Sciatic nerve (tissue), 2 donors: Measurements from ENCODE around the gene ESD. TPM values are rescaled to one million over a fixed set of nuclear protein-coding genes. Genes with fewer than 3 reads are reported as not detected.
"Not testable (repeated sequence)": the region's sequence is repeated elsewhere in the genome, so short reads cannot be mapped to it uniquely, and the experiment has no call there.

Experiments used
- ATAC-seq: fragments of 200-7000 bp; cut with Tn5 transposase; one replicate; pipeline ENCODE4 v1.9.1; 2020; ENCODE audit warnings: mild to moderate bottlenecking, moderate library complexity
- DNase-seq: peaks from one replicate; pipeline ENCODE4 v3.0.0-alpha.2; 2020; ENCODE audit warnings: low spot score
- intact Hi-C: fragments of 100-400 bp; cut with DNase I; formaldehyde crosslinking; loops from one replicate; pipeline ENCODE4 v1.14.2; 2022
- total RNA-seq: library from RNA; stranded (reverse); fragmentation: NEBNext Ultra II Directional; extraction: Animal tissue kit (Norgen Biotek cat#: 25700); gene quantifications from one replicate; pipeline ENCODE4 v1.2.1, GENCODE V29; 2021
- donor health status: DM: no; HTN: no; CAD: no.
- donor health status: DM: no; HTN: no; CAD: no.

Gene ESD
- total RNA-seq, 1 donor from 2014 or later = 105 TPM

DNA sequence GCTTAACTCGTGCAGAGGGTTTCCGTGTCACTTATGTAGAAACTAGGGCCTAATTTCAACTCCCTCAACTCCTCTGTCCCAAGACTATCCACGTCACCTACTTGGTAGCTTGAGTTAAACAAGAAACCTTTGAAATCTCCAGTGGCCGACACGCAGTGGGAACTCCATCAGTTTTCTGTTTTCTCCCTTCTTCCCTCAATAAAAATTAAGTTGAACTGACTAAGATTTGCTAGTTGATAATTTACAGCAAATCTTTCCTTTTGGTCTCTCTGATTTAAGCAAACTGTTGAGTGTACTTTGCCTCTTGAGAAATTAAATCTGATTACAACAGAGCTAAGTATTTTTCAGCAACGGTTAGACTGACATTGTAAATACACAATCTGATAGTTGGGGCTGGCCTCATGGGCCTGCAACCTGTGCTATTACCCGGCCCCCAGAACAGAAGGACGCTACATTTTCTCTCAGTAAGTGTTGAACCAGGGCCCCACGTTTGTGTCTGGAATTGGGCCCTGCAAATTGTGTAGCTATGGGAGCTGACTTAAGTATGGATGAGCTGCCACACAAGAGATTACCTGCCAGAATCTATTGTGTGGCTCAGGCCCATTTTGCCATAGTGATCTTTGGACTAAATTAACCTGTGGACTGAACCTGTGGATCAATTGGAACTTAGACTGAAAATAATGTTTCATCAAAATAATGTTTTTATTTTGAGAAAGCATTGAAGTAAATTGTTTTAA, 708 bp upstream of the ESD start:
- no peak for DNase-seq
- intact Hi-C loops = no loop called here
- peak; percentile 31 for ATAC-seq

- no peak for DNase-seq
- intact Hi-C loops = no loop called here
- ATAC-seq = no peak
Measured at GRCh38 chr13:46796129-46796514, 839 bp downstream of the ESD start.

DNA sequence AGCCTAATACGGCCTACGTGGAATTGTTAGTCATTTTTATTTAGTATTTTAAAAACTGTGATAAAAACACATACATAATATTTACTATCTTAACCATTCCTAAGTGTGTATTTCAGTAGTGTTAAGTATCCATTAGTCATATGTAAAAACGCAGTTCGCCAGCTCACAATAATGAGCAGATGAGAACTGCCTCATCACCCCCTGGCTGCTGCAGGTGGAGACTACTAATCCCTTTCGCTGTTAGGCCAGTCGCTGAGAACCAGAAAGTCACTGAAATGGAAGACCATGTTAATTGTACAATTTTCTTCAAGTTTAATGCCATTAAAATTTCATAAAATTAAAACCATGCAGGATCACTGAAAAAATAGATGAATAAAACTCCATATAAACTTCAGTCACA, 1.6 kb downstream of the ESD start:
- DNase-seq (no peak), ATAC-seq (no peak)
- intact Hi-C loops = no loop called here

DNA sequence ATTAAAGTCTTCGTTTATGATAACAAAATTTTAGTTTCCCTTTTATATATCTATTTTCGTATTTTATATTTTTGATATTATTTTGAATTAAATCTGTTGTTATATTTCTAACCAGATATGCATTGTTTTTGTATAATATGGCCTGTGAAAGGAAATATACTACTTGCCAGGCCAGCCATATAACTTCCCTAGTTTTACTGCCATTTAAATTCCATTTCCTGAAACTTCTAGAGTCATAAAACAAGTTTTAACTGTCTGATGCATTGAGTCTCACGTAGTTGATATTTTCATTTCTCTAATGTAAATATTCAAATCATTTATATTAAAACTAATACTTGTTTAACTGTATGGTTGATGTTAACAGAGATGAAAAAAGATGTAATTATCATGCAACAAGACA, 13.5 kb downstream of the ESD start:
- ATAC-seq (no peak), DNase-seq (no peak)
- intact Hi-C loops = no loop called here

GRCh38 chr13:46782691-46783090, 14.3 kb downstream of the ESD start:
- DNase-seq (no peak), ATAC-seq (no peak)
- intact Hi-C loops = no loop called here

GRCh38 chr13:46782066-46782465, 14.9 kb downstream of the ESD start:
- ATAC-seq = no peak
- DNase-seq = no peak
- intact Hi-C loops = no loop called here

DNA sequence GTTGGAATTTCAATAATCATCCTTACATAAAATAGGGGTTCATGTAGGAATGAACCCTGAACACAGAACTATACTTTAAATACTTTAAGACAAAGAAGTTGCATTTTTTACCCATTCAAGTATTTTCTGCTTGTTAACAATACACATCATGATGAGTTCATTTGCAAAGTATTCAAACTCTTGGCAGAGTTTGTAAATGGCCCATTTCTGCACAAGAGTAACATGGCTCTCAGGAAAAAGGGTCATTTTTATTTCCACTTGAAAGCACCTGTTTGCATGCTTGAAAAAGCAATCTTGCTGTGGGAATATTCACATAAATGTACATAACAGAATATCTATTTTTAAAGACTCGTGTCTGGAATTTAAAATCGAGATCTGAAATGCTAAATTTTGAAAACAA, 18.1 kb downstream of the ESD start:
- intact Hi-C loops = no loop called here
- DNase-seq (no peak), ATAC-seq (no peak)

DNA sequence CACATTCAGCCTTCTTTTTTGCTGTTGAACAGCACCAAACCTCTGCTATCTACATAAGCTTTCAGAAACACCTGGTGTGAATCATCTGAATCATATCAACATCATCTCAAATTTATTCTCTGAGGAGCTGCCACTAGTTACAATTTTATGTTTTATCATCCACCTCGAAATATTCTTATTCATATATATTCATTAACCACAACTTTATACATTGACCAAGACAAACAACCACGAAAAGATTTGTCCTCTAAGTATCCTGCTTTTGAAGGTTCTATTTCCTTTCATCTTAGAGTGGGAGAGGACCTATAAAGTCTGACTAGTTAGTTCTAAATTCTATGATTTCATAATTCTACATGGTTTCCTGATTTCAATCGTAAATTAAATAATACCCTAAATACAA, 18.9 kb downstream of the ESD start:
- DNase-seq (no peak), ATAC-seq (no peak)
- intact Hi-C loops = no loop called here

DNA sequence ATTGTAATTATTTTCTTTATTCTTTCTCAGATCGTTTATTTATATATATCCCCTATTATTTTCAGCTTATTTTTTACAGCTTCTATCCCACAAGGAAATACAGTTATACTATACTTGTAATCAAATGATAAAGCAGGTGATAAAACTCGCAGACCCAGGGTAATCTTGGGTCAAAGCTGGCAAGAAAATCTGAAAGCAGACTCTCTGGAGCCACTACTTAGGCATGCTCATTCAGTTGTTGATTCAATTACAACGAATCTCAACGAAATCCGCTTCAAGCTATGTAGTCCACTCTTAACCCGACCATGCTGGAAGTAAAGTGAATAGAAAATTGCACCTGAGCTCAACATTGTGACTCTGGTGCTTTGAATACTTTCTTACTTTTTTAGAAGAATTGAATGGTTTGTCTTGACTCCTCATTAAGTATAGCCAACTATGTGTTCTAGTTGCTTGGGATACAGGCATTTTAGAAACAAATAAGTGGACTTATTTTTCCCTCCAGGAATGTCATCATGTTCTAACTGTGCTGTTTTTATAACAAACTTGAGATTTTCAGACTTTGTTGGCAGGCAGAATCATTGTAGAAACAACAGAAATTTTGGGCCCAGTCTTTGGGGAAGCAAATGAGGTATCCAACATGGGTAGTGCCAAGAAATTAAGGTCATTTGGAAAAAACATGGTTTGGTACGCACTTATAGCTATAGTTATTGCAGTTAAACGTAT, 21.4 kb downstream of the ESD start:
- no peak for ATAC-seq
- DNase-seq = no peak
- intact Hi-C loops = no loop called here

GRCh38 chr13:46773541-46773940, 23.4 kb downstream of the ESD start:
- ATAC-seq (no peak), DNase-seq (no peak)
- intact Hi-C loops = no loop called here

- DNase-seq (no peak), ATAC-seq (no peak)
- intact Hi-C loops = no loop called here
Measured at GRCh38 chr13:46771693-46772092, 25.3 kb downstream of the ESD start.

DNA sequence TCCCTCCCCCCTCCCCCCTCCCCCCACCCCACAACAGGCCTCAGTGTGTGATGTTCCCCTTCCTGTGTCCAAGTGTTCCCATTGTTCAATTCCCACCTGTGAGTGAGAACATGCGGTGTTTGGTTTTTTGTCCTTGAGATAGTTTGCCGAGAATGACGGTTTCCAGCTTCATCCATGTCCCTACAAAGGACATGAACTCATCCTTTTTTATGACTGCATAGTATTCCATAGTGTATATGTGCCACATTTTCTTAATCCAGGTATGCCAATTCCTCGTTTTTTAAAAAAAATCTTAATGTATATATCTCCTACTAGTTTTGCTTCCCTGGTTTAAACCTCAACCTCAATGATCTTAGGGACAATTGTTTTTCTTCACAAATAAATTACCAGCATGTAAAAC, 27.0 kb downstream of the ESD start:
- ATAC-seq, DNase-seq, intact Hi-C loops: not testable (repeated sequence)

DNA sequence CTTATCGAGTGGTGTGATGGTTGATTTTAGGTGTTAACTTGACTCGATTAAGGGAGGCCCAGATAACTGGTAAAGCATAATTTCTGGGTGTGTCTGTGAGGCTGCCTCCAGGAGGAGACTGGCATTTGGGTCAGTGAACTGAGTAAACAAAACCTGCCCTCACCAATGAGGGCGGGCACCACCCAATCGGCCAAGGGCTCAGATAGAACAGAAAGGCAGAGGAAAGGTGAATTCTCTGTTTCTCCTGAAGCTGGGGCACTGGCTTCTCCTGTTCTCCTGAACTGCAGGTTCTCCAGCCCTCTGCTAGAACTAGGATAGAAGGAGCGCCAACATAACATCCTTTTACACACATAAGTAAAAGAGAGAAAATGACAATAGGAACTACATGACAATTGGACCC, 35.1 kb downstream of the ESD start:
- DNase-seq = no peak
- ATAC-seq = no peak
- intact Hi-C loops = no loop called here

- no peak for DNase-seq
- no peak for ATAC-seq
- intact Hi-C loops = no loop called here
Measured at GRCh38 chr13:46761174-46761573, 35.8 kb downstream of the ESD start.

GRCh38 chr13:46759846-46760245, 37.1 kb downstream of the ESD start:
- DNase-seq (no peak), ATAC-seq (no peak)
- intact Hi-C loops = no loop called here

DNA sequence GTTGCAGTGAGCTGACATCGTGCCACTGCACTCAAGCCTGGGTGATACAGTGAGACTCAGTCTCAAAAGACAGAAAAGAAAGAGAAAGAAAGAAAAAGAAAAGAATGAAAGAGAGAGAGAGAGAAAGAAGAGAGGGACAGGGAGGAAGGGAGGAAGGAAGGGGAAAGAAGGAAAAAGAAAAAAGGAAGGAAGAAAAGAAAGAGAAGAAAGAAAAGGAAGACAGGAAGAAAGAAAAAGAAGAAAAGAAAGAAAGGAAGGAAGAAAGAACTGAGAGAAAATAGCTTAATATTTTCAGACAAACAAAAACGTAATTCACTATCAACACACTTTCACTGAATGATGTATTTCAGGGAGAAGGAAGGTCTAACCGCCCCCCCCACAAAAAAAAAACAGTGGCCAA, 39.3 kb downstream of the ESD start:
- ATAC-seq (no peak), DNase-seq (no peak)
- intact Hi-C loops = no loop called here

GRCh38 chr13:46756977-46757376, 40.0 kb downstream of the ESD start:
- ATAC-seq (no peak), DNase-seq (no peak)
- intact Hi-C loops = no loop called here

DNA sequence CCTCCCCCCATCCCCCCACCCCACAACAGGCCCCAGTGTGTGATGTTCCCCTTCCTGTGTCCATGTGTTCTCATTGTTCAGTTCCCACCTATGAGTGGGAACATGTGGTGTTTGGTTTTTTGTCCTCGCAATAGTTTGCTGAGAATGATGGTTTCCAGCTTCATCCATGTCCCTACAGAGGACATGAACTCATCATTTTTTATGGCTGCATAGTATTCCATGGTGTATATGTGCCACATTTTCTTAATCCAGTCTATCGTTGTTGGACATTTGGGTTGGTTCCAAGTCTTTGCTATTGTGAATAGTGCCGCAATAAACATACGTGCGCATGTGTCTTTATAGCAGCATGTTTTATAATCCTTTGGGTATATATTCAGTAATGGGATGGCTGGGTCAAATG, 41.5 kb downstream of the ESD start:
- not testable (repeated sequence) for ATAC-seq

GRCh38 chr13:46754812-46755211, 42.1 kb downstream of the ESD start:
- no peak for ATAC-seq
- no peak for DNase-seq

More for the DNA sequence above, 41.5 kb downstream of the ESD start:
- DNase-seq, intact Hi-C loops: not testable (repeated sequence)

DNA sequence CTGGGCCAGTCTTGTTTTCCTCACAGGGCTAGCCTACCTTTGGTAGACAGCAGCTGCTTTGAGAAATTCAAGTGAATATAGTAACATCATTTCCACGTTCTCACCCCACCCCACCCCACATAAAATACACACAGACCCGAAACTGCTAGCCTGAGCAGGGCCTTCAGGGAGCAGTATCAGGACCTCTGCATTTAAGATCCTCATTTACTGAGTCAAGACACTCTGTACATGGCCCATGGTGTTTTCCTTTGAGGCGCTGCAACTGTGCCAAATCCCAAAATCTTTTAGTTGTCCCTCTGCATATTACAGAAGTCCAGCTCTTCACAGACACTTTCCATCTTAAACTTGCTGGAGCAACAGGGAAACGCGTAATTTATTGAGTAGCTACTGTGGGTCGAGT, 43.0 kb downstream of the ESD start:
- no peak for DNase-seq
- ATAC-seq = no peak
- intact Hi-C loops = no loop called here

More at GRCh38 chr13:46754812-46755211, 42.1 kb downstream of the ESD start:
- intact Hi-C loops = no loop called here

DNA sequence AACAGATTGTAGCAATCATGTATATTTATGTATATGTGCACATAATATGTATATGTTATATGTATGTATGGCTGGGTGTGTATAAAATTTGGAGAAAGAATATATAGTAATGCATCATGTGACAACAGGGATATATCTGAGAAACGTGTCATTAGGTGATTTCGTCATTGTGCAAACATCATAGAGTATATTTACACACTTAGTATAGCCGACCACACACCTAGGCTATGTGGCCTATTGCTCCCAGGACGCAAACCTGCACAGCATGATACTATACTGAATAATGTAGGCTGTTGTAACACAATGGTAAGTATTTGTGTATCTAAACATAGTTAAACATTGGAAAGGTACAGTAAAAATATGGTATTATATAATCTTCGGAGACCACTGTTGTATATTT, 43.8 kb downstream of the ESD start:
- ATAC-seq = no peak
- DNase-seq = no peak
- intact Hi-C loops = no loop called here
